OCI-LY1 (cell line): ENCODE measurements around the gene TAS2R40.
"Not testable (repeated sequence)": the region's sequence is repeated elsewhere in the genome, so short reads cannot be mapped to it uniquely, and the experiment has no call there.

Experiments
- H2AFZ ChIP-seq: fragments of 200-600 bp; sonication (generic), shearing (Covaris generic); 2 replicates; pipeline ENCODE4 v1.6.0; 2014; ENCODE audit warnings: antibody characterized with exemption, mild to moderate bottlenecking, low read length
- H3F3A ChIP-seq: fragments of 200-600 bp; sonication (generic), shearing (Covaris generic); 2 replicates; pipeline ENCODE4 v1.6.0; 2014; ENCODE audit warnings: mild to moderate bottlenecking, antibody characterized with exemption, low read length, moderate library complexity; ENCODE audit not compliant: insufficient read depth
- H3K27ac ChIP-seq: fragments of 200-600 bp; sonication (generic); 2 replicates; pipeline ENCODE4 v1.5.1; 2014; ENCODE audit warnings: low read length, mixed run types, mild to moderate bottlenecking, low read depth; ENCODE audit not compliant: poor library complexity, severe bottlenecking
- H3K27me3 ChIP-seq: fragments of 200-600 bp; sonication (generic); 2 replicates; pipeline ENCODE4 v1.6.0; 2014; ENCODE audit warnings: antibody characterized with exemption, mild to moderate bottlenecking, low read length, moderate library complexity; ENCODE audit not compliant: insufficient read depth
- H3K36me3 ChIP-seq: fragments of 200-600 bp; sonication (generic); 2 replicates; pipeline ENCODE4 v1.6.1; 2014; ENCODE audit warnings: mild to moderate bottlenecking, antibody characterized with exemption, low read length, moderate library complexity, mixed read lengths; ENCODE audit not compliant: insufficient read depth
- H3K4me1 ChIP-seq: fragments of 200-600 bp; sonication (generic); 2 replicates; pipeline ENCODE4 v1.5.1; 2014; ENCODE audit warnings: mild to moderate bottlenecking, low read length, moderate library complexity; ENCODE audit not compliant: insufficient read depth, severe bottlenecking
- H3K4me2 ChIP-seq: fragments of 200-600 bp; sonication (generic), shearing (Covaris generic); 2 replicates; pipeline ENCODE4 v1.6.1; 2014; ENCODE audit warnings: low read length
- H3K4me3 ChIP-seq: fragments of 200-600 bp; sonication (generic); 2 replicates; pipeline ENCODE4 v1.5.1; 2014; ENCODE audit warnings: low read length, low read depth, mild to moderate bottlenecking, mixed read lengths; ENCODE audit not compliant: poor library complexity, severe bottlenecking
- H3K79me2 ChIP-seq: fragments of 200-600 bp; shearing (Covaris generic); 2 replicates; pipeline ENCODE4 v1.6.1; 2016; ENCODE audit warnings: mixed run types, low read length, mixed read lengths; ENCODE audit not compliant: insufficient read depth
- H3K9ac ChIP-seq: fragments of 200-600 bp; sonication (generic), shearing (Covaris generic); 2 replicates; pipeline ENCODE4 v1.6.1; 2014; ENCODE audit warnings: mild to moderate bottlenecking, low read length, mixed read lengths
- H3K9me2 ChIP-seq: fragments of 200-600 bp; sonication (generic), shearing (Covaris generic); 2 replicates; pipeline ENCODE4 v1.6.1; 2014; ENCODE audit warnings: low read depth, mild to moderate bottlenecking, low read length, mixed read lengths
- H3K9me3 ChIP-seq: fragments of 200-600 bp; shearing (Covaris generic); 2 replicates; pipeline ENCODE4 v1.6.1; 2014; ENCODE audit warnings: low read length, mixed read lengths
- H4K20me1 ChIP-seq: fragments of 200-600 bp; sonication (generic), shearing (Covaris generic); 2 replicates; pipeline ENCODE4 v1.6.0; 2016; ENCODE audit warnings: mild to moderate bottlenecking, low read length; ENCODE audit not compliant: insufficient read depth
- EZH2 ChIP-seq: fragments of 200-600 bp; sonication (generic), shearing (Covaris generic); IDR thresholded peaks from 2 replicates; pipeline ENCODE4 v1.8.0; 2017; ENCODE audit warnings: borderline replicate concordance, mixed run types, mild to moderate bottlenecking, antibody characterized with exemption, low read length, moderate library complexity, mixed read lengths
- TF ChIP-seq, protein P1 (sequence below): fragments of 200-600 bp; sonication (generic), shearing (Covaris generic); IDR thresholded peaks from 2 replicates; pipeline ENCODE4 v1.5.1; 2017; ENCODE audit warnings: mild to moderate bottlenecking, antibody characterized with exemption, low read length, moderate library complexity, mixed read lengths

The TAS2R40 gene

DNA sequence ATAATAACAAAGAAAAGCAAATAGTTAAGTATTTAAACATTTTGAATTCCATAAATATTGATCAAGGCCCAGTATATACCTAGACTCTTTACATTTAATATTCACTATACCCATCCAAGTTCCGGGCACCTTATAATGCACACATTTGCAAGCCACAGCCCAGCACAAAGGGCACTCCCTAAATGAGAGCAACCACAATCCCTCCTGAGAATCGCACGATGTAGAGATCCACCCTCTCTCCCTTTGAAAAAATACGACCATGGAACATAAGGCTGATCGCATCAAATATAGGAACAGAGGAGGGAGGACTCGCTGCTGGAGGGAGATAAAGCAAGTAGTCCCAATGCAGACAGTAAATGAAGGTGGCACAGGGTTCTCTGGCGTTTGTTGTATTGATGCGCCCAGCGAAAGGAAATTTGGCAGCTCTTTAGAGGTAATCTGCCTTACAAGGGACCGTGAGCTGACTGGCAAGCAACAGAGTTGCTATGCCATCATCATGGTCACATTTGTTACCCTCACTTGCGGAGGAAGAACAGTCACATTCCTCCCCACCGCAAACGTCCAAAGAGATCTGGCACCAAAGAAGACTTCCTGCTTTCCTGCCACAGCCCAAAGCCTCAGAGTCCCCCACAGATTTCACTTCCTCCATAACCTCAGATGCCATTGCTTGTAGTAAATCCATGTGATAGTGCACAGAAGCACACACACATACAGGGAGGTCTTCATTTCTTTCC is 16.1 kb upstream of the TAS2R40 start:
- H3K4me1 ChIP-seq: no peaks in the 10 kb centered on the region
- H3K27ac ChIP-seq: no peak overlapping the region

DNA sequence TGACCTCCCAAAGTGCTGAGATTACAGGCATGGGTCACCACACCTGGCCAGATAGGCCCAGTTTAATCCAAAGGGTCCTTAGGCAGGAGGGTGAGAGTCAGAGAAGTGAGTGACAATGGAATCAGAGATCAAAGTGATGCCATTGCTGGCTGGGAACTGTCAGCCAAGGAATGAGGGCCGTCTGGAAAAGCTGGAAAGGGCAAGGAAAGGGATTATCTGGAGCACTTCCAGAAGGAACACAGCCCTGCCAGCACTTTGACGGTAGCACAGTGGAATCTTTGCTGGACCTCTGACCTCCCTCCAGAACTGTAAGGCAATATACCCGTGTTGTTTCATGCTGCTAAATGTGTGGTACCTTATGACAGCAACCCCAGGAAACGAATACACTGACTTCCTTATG is 11.3 kb upstream of the TAS2R40 start:
- H3K4me2 ChIP-seq: no peak overlapping the region
- no peaks in the 10 kb centered on the region for H3F3A ChIP-seq
- H3K9me3 ChIP-seq: no peaks in the 10 kb centered on the region
- H4K20me1 ChIP-seq: no peaks in the 10 kb centered on the region
- H2AFZ ChIP-seq: no peak overlapping the region
- no peaks in the 10 kb centered on the region for H3K4me1 ChIP-seq
- TF ChIP-seq EZH2: no peak
- TF ChIP-seq, protein P1, sequence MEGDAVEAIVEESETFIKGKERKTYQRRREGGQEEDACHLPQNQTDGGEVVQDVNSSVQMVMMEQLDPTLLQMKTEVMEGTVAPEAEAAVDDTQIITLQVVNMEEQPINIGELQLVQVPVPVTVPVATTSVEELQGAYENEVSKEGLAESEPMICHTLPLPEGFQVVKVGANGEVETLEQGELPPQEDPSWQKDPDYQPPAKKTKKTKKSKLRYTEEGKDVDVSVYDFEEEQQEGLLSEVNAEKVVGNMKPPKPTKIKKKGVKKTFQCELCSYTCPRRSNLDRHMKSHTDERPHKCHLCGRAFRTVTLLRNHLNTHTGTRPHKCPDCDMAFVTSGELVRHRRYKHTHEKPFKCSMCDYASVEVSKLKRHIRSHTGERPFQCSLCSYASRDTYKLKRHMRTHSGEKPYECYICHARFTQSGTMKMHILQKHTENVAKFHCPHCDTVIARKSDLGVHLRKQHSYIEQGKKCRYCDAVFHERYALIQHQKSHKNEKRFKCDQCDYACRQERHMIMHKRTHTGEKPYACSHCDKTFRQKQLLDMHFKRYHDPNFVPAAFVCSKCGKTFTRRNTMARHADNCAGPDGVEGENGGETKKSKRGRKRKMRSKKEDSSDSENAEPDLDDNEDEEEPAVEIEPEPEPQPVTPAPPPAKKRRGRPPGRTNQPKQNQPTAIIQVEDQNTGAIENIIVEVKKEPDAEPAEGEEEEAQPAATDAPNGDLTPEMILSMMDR: no peak
- no peaks in the 10 kb centered on the region for H3K9me2 ChIP-seq
- no peak overlapping the region for H3K9ac ChIP-seq
- no peaks in the 10 kb centered on the region for H3K79me2 ChIP-seq
- H3K36me3 ChIP-seq: no peaks in the 10 kb centered on the region
- H3K4me3 ChIP-seq: no peak overlapping the region
- H3K27me3 ChIP-seq: no peaks in the 10 kb centered on the region
- no peak overlapping the region for H3K27ac ChIP-seq

More for the DNA sequence above, 16.1 kb upstream of the TAS2R40 start:
- no peak overlapping the region for H2AFZ ChIP-seq
- no peaks in the 10 kb centered on the region for H4K20me1 ChIP-seq
- no peaks in the 10 kb centered on the region; the same call in 1 of the 2 replicates for H3K27me3 ChIP-seq
- no peak overlapping the region for H3K4me2 ChIP-seq
- no peaks in the 10 kb centered on the region for H3K79me2 ChIP-seq
- H3K9me3 ChIP-seq: no peaks in the 10 kb centered on the region
- no peaks in the 10 kb centered on the region for H3K9me2 ChIP-seq
- TF ChIP-seq, protein P1: no peak
- TF ChIP-seq EZH2: no peak
- no peak overlapping the region for H3K4me3 ChIP-seq
- H3K36me3 ChIP-seq: no peaks in the 10 kb centered on the region
- no peak overlapping the region for H3K9ac ChIP-seq
- H3F3A ChIP-seq: no peaks in the 10 kb centered on the region

DNA sequence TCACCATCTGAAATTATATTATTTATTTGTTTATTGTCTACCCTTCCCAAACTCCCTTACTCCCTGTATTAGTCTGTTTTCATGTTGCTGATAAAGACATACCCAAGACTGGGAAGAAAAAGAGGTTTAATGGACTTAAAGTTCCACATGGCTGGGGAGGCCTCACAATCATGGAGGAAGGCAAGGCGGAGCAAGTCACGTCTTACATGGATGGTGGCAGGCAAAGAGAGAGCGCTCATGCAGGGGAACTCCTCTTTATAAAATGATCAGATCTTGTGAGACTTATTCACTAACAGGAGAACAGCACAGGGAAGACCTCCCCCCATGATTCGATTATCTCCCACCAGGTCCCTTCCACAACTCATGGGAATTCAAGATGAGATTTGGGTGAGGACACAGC is 8.4 kb upstream of the TAS2R40 start:
- not testable (repeated sequence) for H3K4me3 ChIP-seq, H3K27ac ChIP-seq, H3K79me2 ChIP-seq, H3F3A ChIP-seq, H3K4me1 ChIP-seq, H4K20me1 ChIP-seq, H2AFZ ChIP-seq, H3K9ac ChIP-seq, H3K27me3 ChIP-seq, H3K4me2 ChIP-seq, H3K36me3 ChIP-seq, H3K9me2 ChIP-seq, H3K9me3 ChIP-seq
